Lower leg skin (tissue), 4 donors: ENCODE measurements around the gene FRMD6. TPM values are rescaled to one million over a fixed set of nuclear protein-coding genes. Genes with fewer than 3 reads are reported as not detected.
A peak's percentile ranks its signal among the peaks of the same experiment; 100 is the strongest.

Experiments
- DNase-seq, 2 donors: peaks; one replicate each; pipeline ENCODE4 v3.0.0-alpha.2; 2019; ENCODE audit warnings: low spot score in 2 of 2
- H3K4me3 ChIP-seq: fragments of 200-600 bp; sonication (generic); 2 replicates; pipeline ENCODE4 v1.5.1; 2017; ENCODE audit warnings: mild to moderate bottlenecking, low read depth; ENCODE audit not compliant: poor library complexity, severe bottlenecking
- POLR2A ChIP-seq, 2 donors: fragments of 450-650 bp; IDR thresholded peaks; one replicate each; pipeline ENCODE4 v1.6.1; 2016 to 2017; ENCODE audit warnings: antibody characterized with exemption in 2 of 2, mild to moderate bottlenecking in 1 of 2, moderate library complexity in 1 of 2
- WGBS, 2 donors: methylation state at CpG; one replicate each; pipeline ENCODE4 v1.1.5; 2018; 5-methylcytosine and 5-hydroxymethylcytosine counted together
- intact Hi-C: fragments of 100-400 bp; cut with DNase I; formaldehyde crosslinking; loops from one replicate; pipeline ENCODE4 v1.15.0; 2023; ENCODE audit warnings: low total_unique reads
- total RNA-seq, 4 donors: library from RNA; depleted of rRNA; stranded (reverse); fragments of >200 nt; gene quantifications; one replicate each; pipeline ENCODE4 v1.1.0, GENCODE V29; 2016
- TF ChIP-seq, protein P1 (sequence below), 3 donors: fragments of 450-650 bp; IDR thresholded peaks; one replicate each; pipeline ENCODE4 v1.5.1; 2016; ENCODE audit warnings: antibody characterized with exemption in 3 of 3, mild to moderate bottlenecking in 3 of 3, moderate library complexity in 2 of 3

FRMD6 gene
- total RNA-seq, 4 donors from 2014 or later = 144 to 203 (median 152) TPM

DNA sequence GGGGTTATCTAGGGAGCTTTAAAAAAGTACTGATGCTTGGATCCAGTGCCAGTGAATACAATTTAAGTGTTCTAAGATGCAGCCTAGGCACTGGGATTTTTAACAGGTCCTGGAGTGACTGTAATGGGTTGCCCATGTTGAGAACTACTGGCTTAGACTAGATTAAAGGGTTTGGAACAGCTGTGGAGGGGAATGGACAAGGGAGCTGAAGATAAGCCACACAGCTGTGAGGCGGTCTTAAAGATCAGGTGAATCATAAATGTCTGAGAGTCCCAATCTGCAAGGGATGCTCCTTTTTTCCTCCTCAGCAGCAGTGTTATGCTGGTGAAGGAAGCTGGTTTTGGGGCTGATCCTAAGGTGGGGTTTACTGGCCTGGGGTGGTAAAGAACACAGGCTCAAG lies 35.5 kb upstream of the FRMD6 start:
- TF ChIP-seq, protein P1, sequence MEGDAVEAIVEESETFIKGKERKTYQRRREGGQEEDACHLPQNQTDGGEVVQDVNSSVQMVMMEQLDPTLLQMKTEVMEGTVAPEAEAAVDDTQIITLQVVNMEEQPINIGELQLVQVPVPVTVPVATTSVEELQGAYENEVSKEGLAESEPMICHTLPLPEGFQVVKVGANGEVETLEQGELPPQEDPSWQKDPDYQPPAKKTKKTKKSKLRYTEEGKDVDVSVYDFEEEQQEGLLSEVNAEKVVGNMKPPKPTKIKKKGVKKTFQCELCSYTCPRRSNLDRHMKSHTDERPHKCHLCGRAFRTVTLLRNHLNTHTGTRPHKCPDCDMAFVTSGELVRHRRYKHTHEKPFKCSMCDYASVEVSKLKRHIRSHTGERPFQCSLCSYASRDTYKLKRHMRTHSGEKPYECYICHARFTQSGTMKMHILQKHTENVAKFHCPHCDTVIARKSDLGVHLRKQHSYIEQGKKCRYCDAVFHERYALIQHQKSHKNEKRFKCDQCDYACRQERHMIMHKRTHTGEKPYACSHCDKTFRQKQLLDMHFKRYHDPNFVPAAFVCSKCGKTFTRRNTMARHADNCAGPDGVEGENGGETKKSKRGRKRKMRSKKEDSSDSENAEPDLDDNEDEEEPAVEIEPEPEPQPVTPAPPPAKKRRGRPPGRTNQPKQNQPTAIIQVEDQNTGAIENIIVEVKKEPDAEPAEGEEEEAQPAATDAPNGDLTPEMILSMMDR (IDR thresholded peaks at IDR 0.05) = no peak
- TF ChIP-seq POLR2A (IDR thresholded peaks at IDR 0.05) = no peak
- H3K4me3 ChIP-seq = no peak overlapping the region
- DNase-seq = no peak
- WGBS, 2 donors = 97% methylated on average over 1 of the region's 1 CpG
- intact Hi-C loops = no loop called here

DNA sequence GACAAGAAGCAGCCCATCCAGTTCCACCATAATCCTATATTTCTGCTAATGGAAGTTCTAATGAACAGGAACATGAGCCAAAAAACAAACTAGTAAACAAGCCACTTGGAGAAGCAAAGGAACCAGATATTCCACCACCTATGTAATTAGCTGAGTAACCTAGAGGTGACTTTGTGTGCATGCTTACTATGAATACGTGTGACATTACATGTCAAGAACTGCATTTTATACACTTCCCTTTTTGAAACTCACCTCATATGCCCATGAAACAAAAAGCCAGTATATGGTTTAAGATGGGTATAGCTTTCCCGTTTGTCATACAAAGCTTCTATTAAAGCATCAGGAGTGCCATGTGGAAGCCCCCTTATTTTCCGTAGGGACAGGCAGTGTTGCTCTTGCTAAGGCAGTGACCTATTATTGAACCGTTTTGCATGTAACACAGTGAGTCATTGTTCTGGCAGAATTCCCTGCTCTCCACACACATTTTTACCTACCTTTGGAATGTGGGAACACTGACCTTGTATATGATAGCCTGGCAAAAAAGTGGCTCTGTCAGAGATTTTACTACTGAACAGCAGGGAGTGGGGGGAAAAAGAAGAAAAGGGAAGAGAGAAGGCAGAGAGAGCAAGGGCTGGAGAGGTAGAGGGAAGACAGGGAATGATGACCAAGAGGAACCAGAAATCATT lies 34.8 kb upstream of the FRMD6 start:
- WGBS, 2 donors = 28 to 43% methylated on average over 4 of the region's 4 CpGs
- DNase-seq = peak in 1 of 2 donors; percentile 26
- no peak for TF ChIP-seq POLR2A (IDR thresholded peaks at IDR 0.05)
- TF ChIP-seq, protein P1 (IDR thresholded peaks at IDR 0.05) = no peak
- H3K4me3 ChIP-seq = no peak overlapping the region
- intact Hi-C loops = no loop called here

DNA sequence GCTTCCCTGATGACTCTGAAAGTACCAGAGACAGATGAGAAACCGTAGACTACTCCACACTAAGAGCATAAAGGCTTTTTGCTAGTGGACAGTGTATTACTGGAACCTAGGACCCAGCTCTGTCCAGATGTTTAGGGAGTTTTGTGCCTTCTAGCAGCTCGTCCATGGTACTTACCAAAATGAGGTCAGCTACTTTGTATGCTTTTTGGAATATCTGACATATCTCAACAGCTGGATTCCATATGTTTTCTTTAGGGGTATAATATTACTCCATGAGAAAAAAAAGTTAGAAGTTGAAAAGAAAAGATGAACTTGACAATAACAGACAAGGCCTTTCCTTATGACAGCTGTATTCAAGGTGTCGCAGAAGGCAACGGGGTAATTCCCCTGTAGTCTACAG lies 32.1 kb upstream of the FRMD6 start:
- TF ChIP-seq, protein P1 (IDR thresholded peaks at IDR 0.05) = no peak
- no peak for TF ChIP-seq POLR2A (IDR thresholded peaks at IDR 0.05)
- no peak for DNase-seq
- 61 to 87% methylated on average over 4 of the region's 4 CpGs for WGBS, 2 donors
- no peak overlapping the region for H3K4me3 ChIP-seq
- intact Hi-C loops = no loop called here

DNA sequence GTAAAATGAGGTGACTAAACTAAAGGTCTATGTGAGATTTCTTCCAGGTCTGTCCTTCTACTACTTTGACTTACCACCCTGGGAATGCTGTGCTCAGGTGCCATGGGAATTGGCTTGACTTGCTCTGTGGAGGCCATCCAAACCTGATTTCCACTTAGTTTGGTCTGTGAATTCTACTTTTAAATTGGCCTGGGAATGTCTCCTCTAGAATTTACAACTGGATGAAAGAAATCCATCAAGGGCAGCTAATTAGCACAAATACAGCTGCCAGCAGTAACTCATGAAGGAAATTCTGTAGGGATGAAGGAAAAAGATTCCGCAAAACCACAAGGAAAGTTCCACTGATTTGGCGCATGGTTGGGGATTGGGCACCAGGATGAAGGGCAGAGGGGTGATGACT lies 31.7 kb upstream of the FRMD6 start:
- DNase-seq = no peak
- 93 to 98% methylated on average over 2 of the region's 2 CpGs for WGBS, 2 donors
- no peak overlapping the region for H3K4me3 ChIP-seq
- no peak for TF ChIP-seq POLR2A (IDR thresholded peaks at IDR 0.05)
- TF ChIP-seq, protein P1 (IDR thresholded peaks at IDR 0.05) = no peak
- intact Hi-C loops = no loop called here

DNA sequence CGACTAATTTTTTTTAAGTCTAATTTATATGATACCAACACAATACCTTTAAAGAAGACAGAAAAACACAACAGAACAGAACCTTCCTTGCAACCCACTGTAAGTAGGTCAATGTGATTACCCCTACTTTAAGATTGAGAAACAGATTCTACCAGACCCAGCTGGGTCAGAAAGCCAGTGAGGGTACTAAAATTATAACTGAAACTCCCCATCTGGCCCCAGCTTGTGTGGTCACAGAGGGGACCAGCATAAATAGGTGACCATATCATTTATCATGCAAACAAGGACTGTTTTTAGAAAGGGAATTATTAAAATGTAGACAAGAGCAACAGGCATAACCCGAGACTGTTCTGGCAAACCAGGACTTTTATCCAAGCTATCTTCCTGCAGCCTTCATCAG lies 30.1 kb upstream of the FRMD6 start:
- no peak for DNase-seq
- no peak overlapping the region for H3K4me3 ChIP-seq
- no peak for TF ChIP-seq POLR2A (IDR thresholded peaks at IDR 0.05)
- TF ChIP-seq, protein P1 (IDR thresholded peaks at IDR 0.05) = no peak
- intact Hi-C loops = no loop called here
- 85 to 98% methylated on average over 2 of the region's 2 CpGs for WGBS, 2 donors

DNA sequence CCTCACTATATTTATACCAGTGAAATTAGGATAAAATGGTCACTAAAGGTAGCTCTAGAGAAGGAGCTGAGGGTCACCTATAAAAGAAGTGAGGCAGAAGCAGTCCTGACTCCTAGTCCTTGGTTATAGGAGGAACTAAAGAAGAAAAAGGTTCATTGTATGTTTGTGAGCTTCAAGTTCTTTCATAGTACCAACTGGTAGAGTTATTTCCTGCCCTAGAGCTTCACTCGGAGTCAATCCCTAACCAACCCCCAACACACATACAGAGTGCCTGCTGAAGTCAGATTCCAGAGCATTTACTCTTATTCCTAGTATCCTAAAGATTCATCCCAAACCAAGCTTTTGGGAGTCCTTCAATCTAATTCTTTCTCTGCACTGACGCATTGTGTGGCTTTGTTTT lies 29.3 kb upstream of the FRMD6 start:
- no peak for DNase-seq
- intact Hi-C loops = no loop called here
- 82 to 98% methylated on average over 2 of the region's 2 CpGs for WGBS, 2 donors
- TF ChIP-seq, protein P1 (IDR thresholded peaks at IDR 0.05) = no peak
- no peak for TF ChIP-seq POLR2A (IDR thresholded peaks at IDR 0.05)
- no peak overlapping the region for H3K4me3 ChIP-seq
